ENCODE data around the gene TUBA4B. TPM values are rescaled to one million over a fixed set of nuclear protein-coding genes. Genes with fewer than 3 reads are reported as not detected.

TUBA4B gene
- total RNA-seq, 3 donors from 2014 or later (not counting 1 experiment from before 2014, with no cell fraction given): not detected

DNA sequence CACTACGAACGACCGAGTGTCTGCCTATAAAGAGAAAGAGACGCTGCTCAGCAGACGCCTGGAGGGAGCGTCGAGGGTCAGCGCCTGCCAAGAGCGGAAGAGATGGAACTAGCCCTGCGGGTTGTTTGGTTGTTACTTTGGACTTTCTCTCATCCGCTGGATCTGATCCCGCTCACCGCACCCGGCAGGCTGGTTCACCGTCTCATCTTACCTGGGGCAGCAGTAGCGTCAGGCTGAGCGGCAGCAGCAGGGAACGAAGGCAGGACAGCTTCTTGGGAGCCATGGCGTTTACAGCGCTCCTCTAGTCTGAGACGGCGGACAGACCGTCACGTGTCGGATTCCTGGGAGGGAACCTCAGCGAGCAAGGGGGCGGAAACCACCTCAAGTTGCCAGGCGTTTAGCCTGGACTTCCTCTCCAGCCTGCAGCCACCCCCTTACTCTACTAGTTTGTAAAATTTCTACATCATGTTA lies 9.7 kb upstream of the TUBA4B start:
- intact Hi-C loops (cut with micrococcal nuclease): no loop called here
- Histone ChIP-seq H3K36me3 (ENCODE audit: control insufficient read depth, insufficient read depth, low read length) (peaks cover 6% of the 10 kb centered on the region), H3K4me3 (ENCODE audit: low read length) (no peak overlapping the region), H3K9me3 (ENCODE audit: control insufficient read depth, insufficient read depth, low read length) (no peaks in the 10 kb centered on the region), H3K27ac (ENCODE audit: low read length) (no peak overlapping the region), H3K27me3 (ENCODE audit: control insufficient read depth, insufficient read depth, low read length) (no peaks in the 10 kb centered on the region), H3K4me1 (ENCODE audit: control insufficient read depth, insufficient read depth, low read length) (peaks cover 33% of the 10 kb centered on the region)
- H3K9me3 Mint-ChIP-seq: no peaks in the 10 kb centered on the region
- DNase-seq (no peak), ATAC-seq (no peak)
- peak overlapping the region; percentile 35 for H3K4me3 Mint-ChIP-seq
- peaks cover 25 to 40% of the 10 kb centered on the region in 2 donors for H3K4me1 Mint-ChIP-seq
- H3K36me3 Mint-ChIP-seq: no peaks in the 10 kb centered on the region
- 58% methylated on average over 28 of the region's 28 CpGs for WGBS (ENCODE audit: insufficient coverage)
- H3K27me3 Mint-ChIP-seq (ENCODE audit: low read depth in 2 of 2): no peaks in the 10 kb centered on the region
- H3K27ac Mint-ChIP-seq: peak overlapping the region; percentile 46 to 98
- TF ChIP-seq CTCF (IDR thresholded peaks at IDR 0.05): no peak

DNA sequence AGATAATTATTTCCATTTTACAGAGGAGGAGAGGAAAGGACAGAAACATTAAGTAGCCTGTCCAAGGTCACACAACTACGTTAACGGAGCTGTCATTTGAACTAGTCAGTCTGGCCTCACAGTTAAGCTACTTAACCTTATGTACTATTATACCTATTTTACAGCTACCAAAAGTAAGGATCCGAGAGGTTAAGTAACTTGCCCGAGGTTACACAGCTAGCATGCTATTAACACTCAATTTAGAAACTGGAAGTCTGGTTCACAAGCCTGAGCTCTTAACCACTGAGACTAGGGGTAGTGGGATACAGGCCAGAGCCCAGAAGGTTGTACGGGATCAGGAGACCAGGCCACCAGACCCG lies 8.3 kb upstream of the TUBA4B start:
- Mint-ChIP-seq H3K27me3 (ENCODE audit: low read depth in 2 of 2) (no peaks in the 10 kb centered on the region), H3K9me3 (no peaks in the 10 kb centered on the region), H3K4me1 (peaks cover 39 to 55% of the 10 kb centered on the region in 2 donors), H3K4me3 (peak overlapping the region; percentile 94), H3K27ac (peak overlapping the region; percentile 86 to 98), H3K36me3 (no peaks in the 10 kb centered on the region)
- H3K4me1 ChIP-seq (ENCODE audit: control insufficient read depth, insufficient read depth, low read length): peaks cover 47% of the 10 kb centered on the region
- no peak for DNase-seq
- 32% methylated on average over 6 of the region's 6 CpGs for WGBS (ENCODE audit: insufficient coverage)
- no peak for ATAC-seq
- H3K36me3 ChIP-seq (ENCODE audit: control insufficient read depth, insufficient read depth, low read length): peaks cover 18% of the 10 kb centered on the region
- no peaks in the 10 kb centered on the region for H3K9me3 ChIP-seq (ENCODE audit: control insufficient read depth, insufficient read depth, low read length)
- intact Hi-C loops (cut with micrococcal nuclease): loop anchor here (1.0 to 2.0 kb wide), 2 partner anchors 9 to 16 kb away; partner anchors contain the start of genes ANKZF1, ATG9A, TUBA4A and TUBA4B
- no peaks in the 10 kb centered on the region for H3K27me3 ChIP-seq (ENCODE audit: control insufficient read depth, insufficient read depth, low read length)
- H3K27ac ChIP-seq (ENCODE audit: low read length): peak overlapping the region; percentile 97
- TF ChIP-seq CTCF (IDR thresholded peaks at IDR 0.05): no peak
- peak overlapping the region; percentile 96 for H3K4me3 ChIP-seq (ENCODE audit: low read length)

- peaks cover 24% of the 10 kb centered on the region for H3K36me3 ChIP-seq (ENCODE audit: control insufficient read depth, insufficient read depth, low read length)
- ATAC-seq: peak; percentile 76 to 90 (median 84)
- Mint-ChIP-seq H3K36me3 (no peaks in the 10 kb centered on the region), H3K9me3 (no peaks in the 10 kb centered on the region), H3K27ac (peak within 1 kb of the TSS; percentile 86 to 98), H3K4me1 (peaks cover 45 to 60% of the 10 kb centered on the region in 2 donors), H3K27me3 (ENCODE audit: low read depth in 2 of 2) (no peaks in the 10 kb centered on the region), H3K4me3 (peak within 1 kb of the TSS; percentile 94)
- H3K27me3 ChIP-seq (ENCODE audit: control insufficient read depth, insufficient read depth, low read length): no peaks in the 10 kb centered on the region
- DNase-seq: peak; percentile 93 to 94
- intact Hi-C loops (cut with micrococcal nuclease): loop anchor here (1.0 to 2.0 kb wide), 2 partner anchors 8 to 17 kb away; partner anchors contain the start of genes ANKZF1, ATG9A, TUBA4A and TUBA4B
- H3K4me1 ChIP-seq (ENCODE audit: control insufficient read depth, insufficient read depth, low read length): peaks cover 53% of the 10 kb centered on the region
- H3K9me3 ChIP-seq (ENCODE audit: control insufficient read depth, insufficient read depth, low read length): no peaks in the 10 kb centered on the region
- H3K27ac ChIP-seq (ENCODE audit: low read length): peak within 1 kb of the TSS; percentile 97
- WGBS (ENCODE audit: insufficient coverage): under 1% methylated on average over 46 of the region's 46 CpGs
- TF ChIP-seq CTCF (IDR thresholded peaks at IDR 0.05): no peak
- H3K4me3 ChIP-seq (ENCODE audit: low read length): peak within 1 kb of the TSS; percentile 96
Measured at GRCh38 chr2:219245148-219245898, 7.7 kb upstream of the TUBA4B start, which contains the start of the genes GLB1L and STK16. TSS of gene GLB1L (minus strand) at chr2:219245444. CDS start at chr2:219243573, 1,871 bp downstream. TSS of gene STK16 (plus strand) at chr2:219245479. CDS start at chr2:219246000, 521 bp downstream.
